ENCODE results near the gene FCAMR. TPM values are rescaled to one million over a fixed set of nuclear protein-coding genes. Genes with fewer than 3 reads are reported as not detected.
A peak's percentile ranks its signal among the peaks of the same experiment; 100 is the strongest.

Gene FCAMR
- total and polyA plus RNA-seq, 4 donors: 0.14 to 0.59 (median 0.39) TPM

DNA sequence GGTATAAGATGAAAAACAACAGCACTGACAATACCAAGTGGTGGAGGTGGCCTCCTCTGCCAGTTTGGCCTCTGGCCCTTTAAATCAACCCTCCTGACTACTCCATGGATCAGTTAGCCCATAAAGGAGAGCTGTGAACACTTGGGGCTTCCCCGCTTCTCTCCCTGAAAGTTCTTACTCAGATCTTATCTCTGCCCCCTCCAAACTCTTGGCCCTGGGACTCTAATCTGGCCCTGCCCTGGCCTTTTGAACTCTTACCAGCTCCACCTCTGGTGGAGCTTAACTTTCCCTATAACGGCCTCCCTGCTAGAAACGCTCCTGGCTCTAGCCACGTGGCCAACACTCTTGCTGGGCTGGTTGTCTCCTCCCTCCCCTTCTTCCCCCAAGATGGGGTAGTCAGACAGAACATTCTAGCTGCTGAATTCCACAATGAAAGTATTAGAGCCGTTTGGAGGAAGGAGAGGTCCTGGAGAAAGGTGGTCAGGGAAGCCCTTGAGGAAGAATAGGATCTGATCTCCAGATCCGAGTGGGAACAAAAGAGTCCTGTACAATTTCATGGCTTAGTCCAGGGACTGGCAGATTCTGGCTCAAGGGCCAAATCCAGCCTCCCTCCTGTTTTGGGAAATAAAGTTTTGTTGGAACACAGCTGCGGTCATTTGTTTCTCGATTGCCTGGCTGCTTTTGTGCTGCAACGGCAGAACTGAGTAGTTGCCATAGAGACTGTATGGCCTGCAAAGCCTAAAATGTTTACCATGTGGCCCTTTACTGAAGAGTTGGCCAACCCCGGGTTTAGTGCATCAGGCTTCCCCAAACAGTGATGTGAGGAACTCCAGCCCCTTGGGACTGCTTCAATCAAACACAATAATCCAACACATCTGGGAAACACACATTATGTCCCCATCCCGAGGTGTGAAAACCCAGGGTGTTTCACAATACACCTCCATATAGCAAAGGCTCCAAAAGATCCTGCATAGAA, 14.5 kb downstream of the FCAMR start:
- 44% methylated on average over 11 of the region's 11 CpGs for WGBS
- Histone ChIP-seq H3K27ac (ENCODE audit: low read depth in 1 of 2, low read length in 2 of 2) (peak overlapping the region in 1 of 2 donors; percentile 42), H3K9me3 (ENCODE audit: control insufficient read depth in 4 of 4, low read length in 3 of 4) (no peaks in the 10 kb centered on the region), H3K36me3 (ENCODE audit: control insufficient read depth in 4 of 4, insufficient read depth in 3 of 4, low read depth in 1 of 4, low read length in 3 of 4) (no peaks in the 10 kb centered on the region), H3K4me1 (ENCODE audit: control insufficient read depth in 4 of 4, insufficient read depth in 4 of 4, low read length in 3 of 4) (peaks cover 14 to 52% (median 48%) of the 10 kb centered on the region in 4 donors), H3K27me3 (ENCODE audit: control insufficient read depth in 4 of 4, insufficient read depth in 4 of 4, low read length in 3 of 4) (no peaks in the 10 kb centered on the region), H3K4me3 (ENCODE audit: low read depth in 1 of 3, low read length in 3 of 3) (no peak overlapping the region), H3K9ac (ENCODE audit: low read depth in 1 of 2, low read length in 2 of 2) (no peak overlapping the region)
- DNase-seq (ENCODE audit: low spot score): no peak
- peak; percentile 68 for TF ChIP-seq SP1 (IDR thresholded peaks at IDR 0.05)
- TF ChIP-seq, protein P1, sequence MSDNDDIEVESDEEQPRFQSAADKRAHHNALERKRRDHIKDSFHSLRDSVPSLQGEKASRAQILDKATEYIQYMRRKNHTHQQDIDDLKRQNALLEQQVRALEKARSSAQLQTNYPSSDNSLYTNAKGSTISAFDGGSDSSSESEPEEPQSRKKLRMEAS (IDR thresholded peaks at IDR 0.05): peak; percentile 70
- TF ChIP-seq, protein P2, sequence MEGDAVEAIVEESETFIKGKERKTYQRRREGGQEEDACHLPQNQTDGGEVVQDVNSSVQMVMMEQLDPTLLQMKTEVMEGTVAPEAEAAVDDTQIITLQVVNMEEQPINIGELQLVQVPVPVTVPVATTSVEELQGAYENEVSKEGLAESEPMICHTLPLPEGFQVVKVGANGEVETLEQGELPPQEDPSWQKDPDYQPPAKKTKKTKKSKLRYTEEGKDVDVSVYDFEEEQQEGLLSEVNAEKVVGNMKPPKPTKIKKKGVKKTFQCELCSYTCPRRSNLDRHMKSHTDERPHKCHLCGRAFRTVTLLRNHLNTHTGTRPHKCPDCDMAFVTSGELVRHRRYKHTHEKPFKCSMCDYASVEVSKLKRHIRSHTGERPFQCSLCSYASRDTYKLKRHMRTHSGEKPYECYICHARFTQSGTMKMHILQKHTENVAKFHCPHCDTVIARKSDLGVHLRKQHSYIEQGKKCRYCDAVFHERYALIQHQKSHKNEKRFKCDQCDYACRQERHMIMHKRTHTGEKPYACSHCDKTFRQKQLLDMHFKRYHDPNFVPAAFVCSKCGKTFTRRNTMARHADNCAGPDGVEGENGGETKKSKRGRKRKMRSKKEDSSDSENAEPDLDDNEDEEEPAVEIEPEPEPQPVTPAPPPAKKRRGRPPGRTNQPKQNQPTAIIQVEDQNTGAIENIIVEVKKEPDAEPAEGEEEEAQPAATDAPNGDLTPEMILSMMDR (IDR thresholded peaks at IDR 0.05; ENCODE audit: low read depth, low read length, missing input control): no peak
- TF ChIP-seq FOXA1 (IDR thresholded peaks at IDR 0.05): no peak
- TF ChIP-seq HNF4G (IDR thresholded peaks at IDR 0.05): peak; percentile 23
- TF ChIP-seq, protein P3, sequence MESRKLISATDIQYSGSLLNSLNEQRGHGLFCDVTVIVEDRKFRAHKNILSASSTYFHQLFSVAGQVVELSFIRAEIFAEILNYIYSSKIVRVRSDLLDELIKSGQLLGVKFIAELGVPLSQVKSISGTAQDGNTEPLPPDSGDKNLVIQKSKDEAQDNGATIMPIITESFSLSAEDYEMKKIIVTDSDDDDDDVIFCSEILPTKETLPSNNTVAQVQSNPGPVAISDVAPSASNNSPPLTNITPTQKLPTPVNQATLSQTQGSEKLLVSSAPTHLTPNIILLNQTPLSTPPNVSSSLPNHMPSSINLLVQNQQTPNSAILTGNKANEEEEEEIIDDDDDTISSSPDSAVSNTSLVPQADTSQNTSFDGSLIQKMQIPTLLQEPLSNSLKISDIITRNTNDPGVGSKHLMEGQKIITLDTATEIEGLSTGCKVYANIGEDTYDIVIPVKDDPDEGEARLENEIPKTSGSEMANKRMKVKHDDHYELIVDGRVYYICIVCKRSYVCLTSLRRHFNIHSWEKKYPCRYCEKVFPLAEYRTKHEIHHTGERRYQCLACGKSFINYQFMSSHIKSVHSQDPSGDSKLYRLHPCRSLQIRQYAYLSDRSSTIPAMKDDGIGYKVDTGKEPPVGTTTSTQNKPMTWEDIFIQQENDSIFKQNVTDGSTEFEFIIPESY (IDR thresholded peaks at IDR 0.05): no peak
- no peak for TF ChIP-seq JUND (IDR thresholded peaks at IDR 0.05)
- TF ChIP-seq NR2F2 (IDR thresholded peaks at IDR 0.05): peak; percentile 44
- TF ChIP-seq, protein P4, sequence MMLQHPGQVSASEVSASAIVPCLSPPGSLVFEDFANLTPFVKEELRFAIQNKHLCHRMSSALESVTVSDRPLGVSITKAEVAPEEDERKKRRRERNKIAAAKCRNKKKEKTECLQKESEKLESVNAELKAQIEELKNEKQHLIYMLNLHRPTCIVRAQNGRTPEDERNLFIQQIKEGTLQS (IDR thresholded peaks at IDR 0.05): no peak
- TF ChIP-seq FOXA2 (IDR thresholded peaks at IDR 0.05): no peak
- TF ChIP-seq GABPA (IDR thresholded peaks at IDR 0.05 in 1 of 2, conservative IDR thresholded peaks at IDR 0.05 in 1 of 2): no peak
- TF ChIP-seq, protein P5, sequence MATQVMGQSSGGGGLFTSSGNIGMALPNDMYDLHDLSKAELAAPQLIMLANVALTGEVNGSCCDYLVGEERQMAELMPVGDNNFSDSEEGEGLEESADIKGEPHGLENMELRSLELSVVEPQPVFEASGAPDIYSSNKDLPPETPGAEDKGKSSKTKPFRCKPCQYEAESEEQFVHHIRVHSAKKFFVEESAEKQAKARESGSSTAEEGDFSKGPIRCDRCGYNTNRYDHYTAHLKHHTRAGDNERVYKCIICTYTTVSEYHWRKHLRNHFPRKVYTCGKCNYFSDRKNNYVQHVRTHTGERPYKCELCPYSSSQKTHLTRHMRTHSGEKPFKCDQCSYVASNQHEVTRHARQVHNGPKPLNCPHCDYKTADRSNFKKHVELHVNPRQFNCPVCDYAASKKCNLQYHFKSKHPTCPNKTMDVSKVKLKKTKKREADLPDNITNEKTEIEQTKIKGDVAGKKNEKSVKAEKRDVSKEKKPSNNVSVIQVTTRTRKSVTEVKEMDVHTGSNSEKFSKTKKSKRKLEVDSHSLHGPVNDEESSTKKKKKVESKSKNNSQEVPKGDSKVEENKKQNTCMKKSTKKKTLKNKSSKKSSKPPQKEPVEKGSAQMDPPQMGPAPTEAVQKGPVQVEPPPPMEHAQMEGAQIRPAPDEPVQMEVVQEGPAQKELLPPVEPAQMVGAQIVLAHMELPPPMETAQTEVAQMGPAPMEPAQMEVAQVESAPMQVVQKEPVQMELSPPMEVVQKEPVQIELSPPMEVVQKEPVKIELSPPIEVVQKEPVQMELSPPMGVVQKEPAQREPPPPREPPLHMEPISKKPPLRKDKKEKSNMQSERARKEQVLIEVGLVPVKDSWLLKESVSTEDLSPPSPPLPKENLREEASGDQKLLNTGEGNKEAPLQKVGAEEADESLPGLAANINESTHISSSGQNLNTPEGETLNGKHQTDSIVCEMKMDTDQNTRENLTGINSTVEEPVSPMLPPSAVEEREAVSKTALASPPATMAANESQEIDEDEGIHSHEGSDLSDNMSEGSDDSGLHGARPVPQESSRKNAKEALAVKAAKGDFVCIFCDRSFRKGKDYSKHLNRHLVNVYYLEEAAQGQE (IDR thresholded peaks at IDR 0.05): no peak
- TF ChIP-seq RXRA (IDR thresholded peaks at IDR 0.05): peak; percentile 49 to 86
- TF ChIP-seq YY1 (IDR thresholded peaks at IDR 0.05): no peak
- TF ChIP-seq EGR1 (IDR thresholded peaks at IDR 0.05; ENCODE audit: low read depth in 2 of 2): no peak
- TF ChIP-seq RAD21 (IDR thresholded peaks at IDR 0.05): no peak
- no peak for TF ChIP-seq TAF1 (conservative IDR thresholded peaks at IDR 0.05)
- peak; percentile 76 to 83 for TF ChIP-seq HNF4A (conservative IDR thresholded peaks at IDR 0.05)
